NCI-H2029 (cell line): ENCODE data around the gene CACNA1C.

ENCODE experiments used
- DNase-seq: peaks from one replicate; lab custom pipeline; 2025; lab: John Stamatoyannopoulos, UW

The CACNA1C gene

GRCh38 chr12:2035431-2036055 lies 17.2 kb upstream of the CACNA1C start:
- DNase-seq, result no peak

DNA sequence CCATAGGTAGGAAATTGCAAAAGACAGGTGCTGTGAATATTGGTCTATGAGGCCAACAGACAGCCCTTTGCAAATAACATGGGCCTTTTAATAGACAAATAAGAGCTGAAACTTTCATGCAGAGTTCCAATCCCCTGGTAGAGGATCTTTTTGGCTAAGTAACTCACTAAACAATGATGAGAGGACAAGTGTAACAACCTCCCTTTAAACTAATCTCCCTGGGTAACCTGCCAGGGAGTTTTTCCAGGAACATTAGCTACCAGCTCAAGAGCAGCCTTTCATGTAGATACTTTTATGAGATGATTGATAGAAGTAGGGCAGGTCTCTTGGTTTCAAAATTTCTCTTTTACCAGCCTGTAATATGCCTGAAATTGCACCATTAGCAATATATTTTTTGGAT lies 13.8 kb upstream of the CACNA1C start:
- no peak for DNase-seq

DNA sequence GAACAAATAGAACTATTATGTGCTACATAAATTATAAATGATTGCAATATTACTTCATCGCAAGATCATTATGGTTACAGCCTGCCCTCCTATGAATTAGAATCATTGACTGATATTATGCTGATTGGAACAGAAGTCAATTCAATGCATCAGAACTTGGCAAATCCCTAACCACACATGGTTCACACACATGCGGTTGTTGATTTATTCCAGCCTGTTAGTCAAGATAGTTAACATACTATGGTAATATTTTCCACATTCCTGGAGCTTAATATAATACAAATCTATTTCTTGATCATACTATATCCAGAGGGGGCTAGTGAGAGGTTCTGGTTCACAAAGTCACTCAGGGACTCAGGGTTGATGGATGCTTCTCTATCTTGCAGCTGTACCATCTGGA lies 9.7 kb upstream of the CACNA1C start:
- DNase-seq, result no peak

DNA sequence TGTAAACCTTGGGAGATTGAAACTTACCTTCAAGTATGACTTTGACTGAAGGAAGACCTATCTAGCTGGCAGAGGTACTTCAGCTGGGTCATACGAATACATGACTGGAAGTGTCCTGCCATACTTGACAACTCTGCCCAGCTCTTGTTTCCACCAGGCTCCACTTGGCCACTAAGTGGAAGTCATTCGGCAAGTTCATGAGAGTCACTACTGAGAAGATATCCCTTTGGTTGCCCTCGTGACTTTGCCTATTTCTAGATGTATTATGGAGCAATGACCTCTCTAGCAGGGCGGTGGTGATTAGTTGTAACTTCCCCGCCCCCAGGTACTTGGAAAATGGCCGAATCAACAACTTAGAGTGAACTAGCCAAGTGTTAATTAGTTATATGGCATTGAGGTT lies 8.6 kb upstream of the CACNA1C start:
- no peak for DNase-seq

GRCh38 chr12:2046957-2047356 lies 5.8 kb upstream of the CACNA1C start:
- DNase-seq, result no peak

- DNase-seq, result no peak
Measured at GRCh38 chr12:2047752-2048151, 5.0 kb upstream of the CACNA1C start.

GRCh38 chr12:2049604-2050540 lies 2.9 kb upstream of the CACNA1C start:
- DNase-seq, result no peak

- no peak for DNase-seq
Measured at GRCh38 chr12:2051700-2052621, 826 bp upstream of the CACNA1C start.

- DNase-seq, result no peak
Measured at GRCh38 chr12:2053691-2054090, 904 bp downstream of the CACNA1C start.

DNA sequence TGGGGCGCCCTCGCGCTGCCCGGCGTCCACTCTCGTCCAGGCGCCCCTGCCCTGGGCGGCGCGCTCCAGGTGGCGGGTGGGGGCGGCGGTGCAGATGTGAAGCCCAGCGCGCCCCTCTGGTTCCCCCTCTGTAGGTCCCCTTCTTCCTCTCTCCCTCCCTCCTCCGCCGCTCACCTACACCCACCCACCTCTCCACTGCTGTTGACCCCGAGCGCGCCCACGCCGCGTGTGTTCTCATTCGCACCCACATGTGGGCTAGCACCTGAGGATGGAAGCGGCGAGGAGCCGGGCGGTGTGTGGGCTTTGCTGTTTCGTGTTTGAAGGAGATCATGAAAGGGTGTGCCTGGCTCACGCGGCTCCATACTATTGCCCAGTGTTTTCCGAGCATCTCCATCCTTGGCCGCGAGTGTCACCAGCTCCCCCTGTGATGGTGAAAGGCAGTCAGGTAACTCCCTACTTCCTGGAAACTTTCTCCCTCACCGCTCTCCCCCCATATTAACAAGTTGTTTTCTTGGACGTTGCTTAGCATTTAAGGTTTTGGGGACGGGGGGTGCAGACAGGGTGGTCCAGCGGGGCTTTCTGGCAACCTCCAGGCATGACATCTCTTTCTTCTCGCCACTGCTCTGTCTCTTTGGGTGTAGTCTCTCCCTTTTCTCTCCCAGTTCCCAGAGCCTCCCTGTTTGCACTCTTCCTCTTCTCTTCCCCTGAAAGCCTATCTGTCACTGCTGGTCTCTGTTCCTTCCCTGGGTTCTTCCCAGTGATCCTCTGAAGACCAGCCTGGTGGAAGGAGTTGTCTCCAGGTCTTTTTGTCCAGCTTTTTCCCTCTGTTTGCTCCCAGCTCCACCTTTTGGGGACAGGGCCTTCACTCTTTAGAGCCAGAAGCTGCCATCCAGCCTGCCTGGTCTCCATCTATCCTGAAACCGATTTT lies 1.6 kb downstream of the CACNA1C start:
- no peak for DNase-seq

- peak; percentile 36 for DNase-seq
Measured at GRCh38 chr12:2057041-2057794, 4.4 kb downstream of the CACNA1C start.

DNA sequence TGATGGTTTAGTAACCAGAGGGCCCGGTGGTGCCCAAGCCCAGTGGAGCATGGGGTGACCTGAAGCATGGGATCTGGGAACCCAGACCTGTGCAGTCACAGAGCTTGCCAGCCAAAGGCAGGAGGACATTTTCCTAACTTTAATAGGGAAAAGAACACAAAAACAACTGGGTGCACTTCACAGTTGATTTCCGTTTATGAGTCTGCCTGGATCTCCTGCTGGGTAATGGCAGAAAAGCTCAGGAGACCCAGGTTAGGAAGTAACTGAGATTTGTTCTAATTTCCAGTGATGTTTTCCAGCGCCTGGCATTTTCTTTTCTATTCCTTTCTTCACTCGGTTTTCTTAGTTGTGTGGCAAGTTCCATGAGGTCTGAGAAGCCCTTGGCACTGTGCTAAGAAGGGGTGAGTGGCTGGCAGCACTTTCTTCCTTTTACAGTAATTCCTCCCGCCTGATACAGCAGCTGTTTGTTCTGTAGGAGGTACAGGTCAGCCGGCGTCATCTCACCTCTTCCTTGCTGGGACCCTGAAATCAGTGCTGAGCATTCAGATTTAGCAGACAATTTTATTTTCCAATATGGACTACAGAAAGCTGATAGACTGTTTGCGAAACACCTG lies 5.1 kb downstream of the CACNA1C start:
- no peak for DNase-seq

DNA sequence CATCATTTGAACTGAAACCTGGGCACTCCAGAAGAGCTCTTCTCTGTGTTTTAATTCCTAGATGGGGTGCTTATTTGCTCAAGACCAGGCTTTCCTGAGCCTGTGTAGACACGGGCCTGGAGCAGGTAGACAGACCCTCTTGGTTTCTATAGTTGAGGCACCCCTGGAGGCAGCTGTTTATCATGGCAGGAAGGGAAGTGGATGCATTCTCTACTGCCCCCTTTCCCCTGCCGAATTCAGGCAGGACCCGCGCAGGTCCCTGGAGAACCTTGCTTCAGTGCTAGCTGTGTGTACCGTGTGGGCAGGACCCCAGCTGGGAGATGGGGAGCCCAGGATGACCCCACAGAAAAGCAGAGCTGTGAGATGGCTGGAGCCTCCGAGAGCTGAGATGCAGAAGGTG lies 6.0 kb downstream of the CACNA1C start:
- DNase-seq, result no peak

DNA sequence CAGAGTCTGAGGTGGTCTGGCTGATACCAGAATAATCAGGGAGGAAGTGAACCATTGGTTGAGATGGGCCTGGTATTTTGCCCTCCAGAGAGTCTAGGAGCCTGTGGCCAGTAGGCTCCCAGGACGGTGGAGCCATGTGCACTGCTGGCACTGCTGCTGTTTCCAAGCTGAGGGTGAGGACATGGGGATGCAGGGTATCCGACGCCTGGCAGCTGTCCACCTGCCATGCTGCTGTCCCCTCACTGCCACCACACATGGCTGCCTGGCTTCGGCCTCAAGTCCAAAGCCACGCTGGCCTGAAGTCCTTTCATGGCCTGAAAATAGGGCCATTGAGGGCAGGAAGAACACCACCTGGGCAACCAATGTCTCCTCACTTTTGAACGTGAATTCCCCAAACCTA lies 8.6 kb downstream of the CACNA1C start:
- no peak for DNase-seq

DNA sequence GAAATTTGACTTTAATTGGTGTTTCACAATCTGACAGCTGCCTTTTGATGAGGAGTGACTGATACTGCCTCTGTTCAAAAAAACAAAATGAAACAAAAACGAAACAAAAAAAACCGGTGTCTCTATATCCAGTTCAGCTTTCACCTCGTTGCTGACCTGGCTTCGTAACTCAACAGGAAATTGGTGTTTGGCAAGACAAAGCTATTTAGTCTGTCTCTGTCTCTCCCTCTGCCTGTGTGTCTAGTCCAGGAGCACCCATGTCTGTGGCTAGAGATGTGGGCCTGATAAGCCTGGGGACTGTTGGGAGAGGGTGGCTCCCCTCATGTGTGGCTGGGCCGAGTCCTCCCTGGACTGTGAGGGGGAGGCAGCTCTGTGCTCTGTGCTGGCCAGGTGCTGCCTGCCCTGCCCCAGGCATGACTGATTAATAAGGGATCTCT lies 11.3 kb downstream of the CACNA1C start:
- DNase-seq, result no peak

GRCh38 chr12:2068653-2069052 lies 15.9 kb downstream of the CACNA1C start:
- no peak for DNase-seq

- no peak for DNase-seq
Measured at GRCh38 chr12:2070440-2071045, 17.8 kb downstream of the CACNA1C start.

- no peak for DNase-seq
Measured at GRCh38 chr12:2074792-2075191, 22.0 kb downstream of the CACNA1C start.

GRCh38 chr12:2075508-2076195 lies 22.9 kb downstream of the CACNA1C start:
- no peak for DNase-seq
